Motor neuron (in vitro differentiated cells): Measurements from ENCODE around the gene TMEM43. TPM values are rescaled to one million over a fixed set of nuclear protein-coding genes. Genes with fewer than 3 reads are reported as not detected.

Source experiments
- ATAC-seq, 8 experiments: fragments of 200-7000 bp; cut with Tn5 transposase; replicated peaks in 6 of 8; 2 replicates each; pipeline ENCODE4 v1.8.0; 2021; ENCODE audit warnings: mild to moderate bottlenecking in 8 of 8, moderate library complexity in 8 of 8
- H3K27ac ChIP-seq, 2 donors: fragments of 250-450 bp; sonication (Bioruptor Pico); 2 replicates each; pipeline ENCODE4 v1.9.0; 2021; ENCODE audit warnings: antibody characterized with exemption in 2 of 2, mild to moderate bottlenecking in 2 of 2, moderate library complexity in 1 of 2
- H3K4me1 ChIP-seq, 2 donors: fragments of 250-450 bp; sonication (Bioruptor Pico); replicated peaks in 1 of 2; 2 replicates each; pipeline ENCODE4 v1.6.1; 2021; ENCODE audit warnings: antibody characterized with exemption in 2 of 2, mild to moderate bottlenecking in 2 of 2, moderate library complexity in 1 of 2
- H3K4me3 ChIP-seq, 5 donors: fragments of 250-450 bp; sonication (Bioruptor Pico); 2 replicates each; pipeline ENCODE4 v1.9.0; 2021; ENCODE audit warnings: antibody characterized with exemption in 5 of 5, mild to moderate bottlenecking in 5 of 5, moderate library complexity in 4 of 5
- WGBS, 10 experiments: fragments of 450-650 bp; shearing (Covaris generic); methylation state at CpG; one replicate each; pipeline ENCODE4 v1.0.0; 2022; 5-methylcytosine and 5-hydroxymethylcytosine counted together
- in situ Hi-C, 9 experiments: fragments of 400-800 bp; cut with MboI; loops; one replicate each; pipeline ENCODE4 v1.15.0; 2021; ENCODE audit warnings: low sequenced_read_pairs in 9 of 9, low pct_unique_long_range_greater_than_20kb in 2 of 9; ENCODE audit not compliant: unreplicated experiment in 9 of 9
- total RNA-seq, 8 experiments: library from RNA; unstranded; fragments of 300-600 nt; gene quantifications; 2 replicates each; pipeline versions ENCODE4 v1.2.3 to v1.2.4, GENCODE V29; 2022

Gene TMEM43
- total RNA-seq, 8 experiments from 2014 or later: 27.7 to 81.8 (median 48.6) TPM

DNA sequence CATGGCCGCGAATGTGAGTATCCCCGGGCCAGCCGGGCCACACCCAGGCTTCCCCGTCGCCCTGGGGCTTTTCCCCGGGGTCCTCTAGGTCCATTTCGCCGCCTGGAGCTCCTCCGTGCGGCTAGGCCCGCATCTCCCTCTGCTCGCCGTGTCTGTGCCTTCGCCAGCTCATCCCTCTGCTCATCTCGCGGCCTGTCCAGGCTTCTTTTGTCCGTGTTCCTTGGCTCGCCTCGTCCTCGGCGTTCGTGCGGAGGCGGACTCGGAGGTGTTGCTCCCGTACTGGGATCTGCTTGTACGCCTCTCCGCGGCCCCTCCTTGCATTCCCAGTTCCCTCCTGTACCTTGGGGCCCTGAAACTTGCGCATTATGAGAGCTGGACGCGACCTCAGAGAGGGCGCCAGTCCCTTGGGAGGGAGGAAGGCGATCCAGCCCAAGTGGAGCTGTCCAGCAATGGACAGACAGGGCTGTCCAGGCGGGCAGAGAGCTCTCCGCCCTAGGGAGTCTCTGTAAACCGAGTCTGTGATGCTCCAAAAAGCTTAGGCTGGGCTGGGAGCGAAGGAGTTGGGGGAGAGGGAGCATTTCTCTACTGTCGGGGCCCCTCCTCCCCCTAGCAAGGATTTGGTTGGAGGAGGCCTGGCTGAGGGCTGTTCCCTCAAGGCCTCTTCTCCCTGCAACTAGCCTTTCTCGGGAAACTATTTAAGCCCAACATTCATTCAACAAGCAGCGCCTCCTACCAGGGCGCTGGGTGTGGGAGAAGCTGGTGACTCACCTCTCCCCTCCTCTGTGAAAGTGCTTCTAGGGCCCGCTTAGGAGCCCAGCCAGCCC lies 553 bp downstream of the TMEM43 start:
- peaks cover 12 to 16% of the 10 kb centered on the region in 2 donors for H3K4me1 ChIP-seq
- 0 to 20% (median 0%) methylated on average over 1 to 11 of the region's 44 CpGs; no CpG with 5 or more reads in 2 of the 10 experiments for WGBS, 10 experiments
- in situ Hi-C loops: no loop called here

DNA sequence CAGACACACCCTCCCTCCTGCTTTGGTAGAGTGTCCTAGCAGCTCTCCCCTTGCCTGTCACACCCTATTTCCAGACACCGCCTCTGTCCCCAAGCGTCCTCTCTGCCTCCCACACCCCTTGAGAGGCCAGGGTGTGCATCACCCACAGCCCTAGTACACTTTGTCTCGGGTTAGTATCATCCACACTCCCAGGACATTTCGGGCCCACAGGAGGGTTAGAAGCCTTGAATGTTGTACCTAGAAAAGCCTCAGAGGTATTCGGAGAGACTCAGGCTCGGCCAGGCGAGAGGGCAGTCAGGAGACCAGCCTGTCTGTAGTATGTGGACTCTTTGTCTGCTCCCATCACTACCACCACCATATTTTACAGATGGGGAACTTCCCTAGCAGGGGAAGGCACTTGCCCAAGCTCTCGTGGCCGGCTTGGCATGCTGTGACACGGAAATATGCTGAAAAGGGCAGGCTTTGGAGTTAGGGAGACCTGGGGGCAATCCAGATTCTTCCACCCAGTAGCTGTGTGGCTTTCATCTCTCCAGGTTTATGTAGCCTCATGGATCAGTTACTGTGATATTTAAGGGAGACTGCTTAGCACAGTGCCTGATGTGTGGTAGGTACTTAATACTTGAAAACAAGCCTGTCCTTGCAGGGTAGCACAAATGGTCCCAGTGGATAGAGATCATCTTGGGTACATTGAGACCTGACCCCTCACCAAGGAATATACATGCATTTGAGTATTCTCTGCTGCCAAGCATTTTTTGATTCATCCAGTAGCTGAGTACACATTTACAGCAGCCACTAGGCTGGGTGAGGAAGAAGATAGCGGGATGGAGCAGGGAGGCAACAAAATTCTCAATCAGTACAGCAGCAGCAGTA lies 1.4 kb downstream of the TMEM43 start:
- H3K27ac ChIP-seq: peak overlapping the region; percentile 11 to 82
- in situ Hi-C loops: no loop called here
- ATAC-seq: no peak

More for the DNA sequence above, 553 bp downstream of the TMEM43 start:
- peak; percentile 52 to 65 (median 58) for ATAC-seq
- Histone ChIP-seq H3K4me3 (peak overlapping the region; percentile 53 to 89 (median 65)), H3K27ac (peak overlapping the region; percentile 69 to 82)

GRCh38 chr3:14126887-14127505 lies 2.1 kb downstream of the TMEM43 start:
- ATAC-seq: no peak
- WGBS, 10 experiments: 50 to 100% (median 100%) methylated on average over 1 to 2 of the region's 5 CpGs; no CpG with 5 or more reads in 2 of the 10 experiments
- in situ Hi-C loops: no loop called here
- no peak overlapping the region for H3K27ac ChIP-seq
- peaks cover 12 to 16% of the 10 kb centered on the region in 2 donors for H3K4me1 ChIP-seq
- no peak overlapping the region for H3K4me3 ChIP-seq

More for the DNA sequence above, 1.4 kb downstream of the TMEM43 start:
- Histone ChIP-seq H3K4me3 (peak overlapping the region; percentile 53 to 89 (median 65)), H3K4me1 (peaks cover 12 to 16% of the 10 kb centered on the region in 2 donors)
- 0 to 100% (median 47%) methylated on average over 1 to 9 of the region's 11 CpGs; no CpG with 5 or more reads in 2 of the 10 experiments for WGBS, 10 experiments

GRCh38 chr3:14127516-14128161 lies 2.8 kb downstream of the TMEM43 start:
- Histone ChIP-seq H3K4me1 (peaks cover 12 to 16% of the 10 kb centered on the region in 2 donors), H3K27ac (no peak overlapping the region), H3K4me3 (no peak overlapping the region)
- in situ Hi-C loops: no loop called here
- ATAC-seq: no peak
- WGBS, 10 experiments: 71 to 100% (median 94%) methylated on average over 1 to 9 of the region's 12 CpGs; no CpG with 5 or more reads in 3 of the 10 experiments

- Histone ChIP-seq H3K4me3 (no peak overlapping the region), H3K4me1 (peaks cover 6 to 12% of the 10 kb centered on the region in 2 donors), H3K27ac (no peak overlapping the region)
- WGBS, 10 experiments: 78 to 100% (median 95%) methylated on average over 1 to 5 of the region's 5 CpGs
- no peak for ATAC-seq
- in situ Hi-C loops: no loop called here
These were observed 3.9 kb downstream of the TMEM43 start for GRCh38 chr3:14128724-14129123.

DNA sequence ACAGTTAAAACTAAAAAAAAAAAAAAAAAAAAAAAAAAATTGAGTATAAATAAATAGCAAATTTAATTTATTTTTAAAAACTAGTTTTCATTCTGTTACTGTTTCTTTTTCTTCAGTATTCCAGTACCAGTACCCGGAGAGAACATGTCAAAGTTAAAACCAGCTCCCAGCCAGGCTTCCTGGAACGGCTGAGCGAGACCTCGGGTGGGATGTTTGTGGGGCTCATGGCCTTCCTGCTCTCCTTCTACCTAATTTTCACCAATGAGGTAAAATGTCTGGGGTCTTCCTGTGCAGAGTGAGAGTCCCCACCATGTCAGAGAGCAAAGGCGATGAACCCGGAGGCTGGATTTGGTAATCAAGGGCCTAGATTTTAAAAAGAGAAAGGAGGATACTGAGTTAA lies 4.4 kb downstream of the TMEM43 start:
- H3K27ac ChIP-seq: no peak overlapping the region
- no peak overlapping the region for H3K4me3 ChIP-seq
- ATAC-seq: no peak
- 88 to 100% (median 98%) methylated on average over 2 to 6 of the region's 6 CpGs; no CpG with 5 or more reads in 1 of the 10 experiments for WGBS, 10 experiments
- peaks cover 4 to 9% of the 10 kb centered on the region in 2 donors for H3K4me1 ChIP-seq
- in situ Hi-C loops: no loop called here

GRCh38 chr3:14130230-14130629 lies 5.4 kb downstream of the TMEM43 start:
- Histone ChIP-seq H3K27ac (no peak overlapping the region), H3K4me3 (no peak overlapping the region), H3K4me1 (peaks cover 4 to 9% of the 10 kb centered on the region in 2 donors)
- in situ Hi-C loops: no loop called here
- 91 to 100% (median 100%) methylated on average over 1 to 4 of the region's 4 CpGs for WGBS, 10 experiments
- ATAC-seq: no peak

GRCh38 chr3:14130707-14131106 lies 5.9 kb downstream of the TMEM43 start:
- no peak overlapping the region for H3K27ac ChIP-seq
- no peak overlapping the region for H3K4me3 ChIP-seq
- in situ Hi-C loops: no loop called here
- ATAC-seq: no peak
- H3K4me1 ChIP-seq: peaks cover 4 to 9% of the 10 kb centered on the region in 2 donors
- 90 to 100% (median 98%) methylated on average over 1 to 9 of the region's 12 CpGs; no CpG with 5 or more reads in 6 of the 10 experiments for WGBS, 10 experiments

DNA sequence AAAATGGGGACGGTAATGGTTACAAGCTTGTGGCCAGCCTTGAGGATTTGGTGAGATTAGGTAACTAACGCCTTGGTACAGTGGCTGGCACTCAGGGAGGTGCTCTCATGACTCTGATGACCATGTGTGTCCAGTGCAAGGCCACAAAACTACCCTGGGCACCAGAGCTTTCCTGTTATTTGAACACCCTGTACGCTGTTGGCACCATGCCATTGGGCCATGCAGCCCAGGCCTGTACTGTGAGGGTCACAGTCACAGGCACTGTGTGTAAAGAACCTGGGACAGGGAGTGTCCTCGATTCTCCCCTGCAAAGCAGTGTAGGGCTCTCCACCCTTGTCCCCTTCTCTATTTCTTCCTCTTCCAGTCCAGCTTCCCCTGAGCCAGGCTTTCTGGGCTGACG lies 6.3 kb downstream of the TMEM43 start:
- in situ Hi-C loops: no loop called here
- no peak overlapping the region for H3K4me3 ChIP-seq
- H3K27ac ChIP-seq: no peak overlapping the region
- 0 to 100% (median 94%) methylated on average over 1 to 3 of the region's 5 CpGs; no CpG with 5 or more reads in 3 of the 10 experiments for WGBS, 10 experiments
- H3K4me1 ChIP-seq: peaks cover 4 to 6% of the 10 kb centered on the region in 2 donors
- no peak for ATAC-seq

DNA sequence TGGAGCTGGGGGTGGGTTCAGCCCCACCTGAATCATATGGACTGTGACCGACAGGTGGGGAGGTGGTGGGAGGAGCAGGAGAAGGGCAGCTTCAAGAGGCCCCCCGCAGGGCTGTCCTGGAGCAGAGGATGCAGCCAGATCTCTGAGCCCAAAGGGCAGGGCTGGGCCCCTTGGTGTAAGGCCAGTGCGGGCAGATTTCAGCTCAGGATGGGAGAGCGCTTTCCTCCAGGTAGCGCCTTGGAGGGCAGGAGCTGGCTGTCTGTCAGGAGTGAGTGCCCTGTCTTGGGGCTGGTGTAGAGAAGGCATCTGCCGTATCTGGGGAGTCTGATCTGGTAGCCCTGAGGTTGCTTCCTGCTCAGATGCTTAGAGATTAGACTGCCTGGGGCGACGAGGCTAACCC lies 7.3 kb downstream of the TMEM43 start:
- in situ Hi-C loops: no loop called here
- 100% methylated on average over 1 to 3 of the region's 8 CpGs; no CpG with 5 or more reads in 5 of the 10 experiments for WGBS, 10 experiments
- Histone ChIP-seq H3K27ac (no peak overlapping the region), H3K4me1 (no peaks in the 10 kb centered on the region), H3K4me3 (no peak overlapping the region)
- no peak for ATAC-seq

DNA sequence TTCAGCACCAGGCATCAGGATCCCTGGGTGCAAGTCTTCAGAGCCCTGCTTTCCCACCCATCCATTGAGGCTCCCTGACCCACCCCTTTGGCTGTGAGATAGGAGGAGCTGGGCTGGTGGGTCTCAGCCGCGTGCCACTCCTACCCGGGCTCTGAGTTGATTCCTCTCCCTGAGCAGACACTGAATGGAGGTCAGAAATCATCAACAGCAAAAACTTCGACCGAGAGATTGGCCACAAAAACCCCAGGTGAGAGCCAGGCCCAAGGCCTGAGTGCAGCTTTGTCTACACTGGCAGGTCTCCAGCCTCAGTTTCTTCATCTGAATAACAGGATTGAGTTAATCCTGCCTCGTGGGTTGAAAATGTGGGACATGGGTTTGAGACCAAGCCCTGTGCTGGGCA lies 7.8 kb downstream of the TMEM43 start:
- in situ Hi-C loops: no loop called here
- Histone ChIP-seq H3K27ac (no peak overlapping the region), H3K4me3 (no peak overlapping the region), H3K4me1 (no peaks in the 10 kb centered on the region)
- ATAC-seq: no peak
- WGBS, 10 experiments: 100% methylated on average over 2 of the region's 6 CpGs; no CpG with 5 or more reads in 9 of the 10 experiments

DNA sequence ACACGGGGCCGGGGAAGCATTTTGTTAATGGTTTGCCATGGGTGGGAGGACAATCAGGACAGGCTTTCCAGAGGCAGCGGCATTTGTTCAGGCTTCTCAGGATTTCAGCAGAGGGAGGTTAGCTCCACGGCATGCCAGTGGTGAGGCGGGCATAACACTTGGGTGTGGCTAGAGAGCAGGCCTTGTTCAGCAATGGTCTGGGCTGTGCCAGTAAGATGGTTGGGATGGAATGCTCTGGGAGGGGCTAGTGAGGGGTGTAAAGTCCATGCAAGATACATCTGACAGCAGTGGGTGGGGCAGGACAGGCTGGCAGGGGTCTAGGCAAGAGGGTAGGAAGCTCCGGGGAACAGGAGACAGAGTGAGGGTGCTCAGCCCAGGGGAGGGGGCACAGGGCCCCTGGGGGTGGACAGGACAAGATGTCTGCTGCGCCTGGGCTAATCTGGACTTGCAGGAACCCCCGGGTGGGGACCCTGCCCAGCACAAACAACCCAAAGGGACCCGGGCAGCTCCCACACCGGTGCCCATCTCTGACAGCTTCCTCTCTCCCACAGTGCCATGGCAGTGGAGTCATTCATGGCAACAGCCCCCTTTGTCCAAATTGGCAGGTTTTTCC lies 8.4 kb downstream of the TMEM43 start:
- 60 to 100% (median 83%) methylated on average over 2 to 3 of the region's 10 CpGs; no CpG with 5 or more reads in 5 of the 10 experiments for WGBS, 10 experiments
- ATAC-seq: peak in 3 of 8 experiments; percentile 14 to 32 (median 17)
- in situ Hi-C loops: no loop called here
- Histone ChIP-seq H3K4me1 (no peaks in the 10 kb centered on the region), H3K4me3 (no peak overlapping the region), H3K27ac (no peak overlapping the region)
